MCF 10A (cell line): ENCODE results near the gene NTN1. TPM values are rescaled to one million over a fixed set of nuclear protein-coding genes. Genes with fewer than 3 reads are reported as not detected.

Source experiments
- BruUV-seq: library from RNA; stranded (reverse); fragments of 400-500 nt; replicated peaks from 2 replicates; lab custom pipeline; 2021; lab: Mats Ljungman, UMichigan
- CTCF ChIA-PET: fragments of 300-600 bp; sonication (Branson Sonifier 250); formaldehyde crosslinking; extraction: SDS; loops from one replicate; lab custom pipeline; 2021; ENCODE audit warnings: antibody characterized with exemption, inconsistent platforms; lab: Yijun Ruan, JAX
- POLR2A ChIA-PET: fragments of 300-600, 350-650 bp; sonication (Branson Sonifier 250); formaldehyde crosslinking; extraction: SDS; loops from one replicate; lab custom pipeline; 2020; ENCODE audit warnings: antibody characterized with exemption, inconsistent platforms; lab: Yijun Ruan, JAX
- DNase-seq: peaks from one replicate; pipeline ENCODE4 v3.0.0-alpha.2; 2018; ENCODE audit not compliant: unreplicated experiment
- H3K27ac Mint-ChIP-seq: one replicate; pipeline ENCODE4 v1.8.0; 2022; ENCODE audit warnings: mild to moderate bottlenecking, low read depth, mixed read lengths; ENCODE audit not compliant: unreplicated experiment
- H3K27me3 Mint-ChIP-seq: one replicate; pipeline ENCODE4 v1.8.0; 2022; ENCODE audit warnings: mixed read lengths; ENCODE audit not compliant: insufficient read depth, unreplicated experiment
- H3K36me3 Mint-ChIP-seq: one replicate; pipeline ENCODE4 v1.8.0; 2022; ENCODE audit warnings: mild to moderate bottlenecking, moderate library complexity, mixed read lengths; ENCODE audit not compliant: insufficient read depth, unreplicated experiment
- H3K4me1 Mint-ChIP-seq: one replicate; pipeline ENCODE4 v1.8.0; 2022; ENCODE audit warnings: mixed read lengths; ENCODE audit not compliant: insufficient read depth, unreplicated experiment
- H3K4me3 Mint-ChIP-seq: one replicate; pipeline ENCODE4 v1.8.0; 2022; ENCODE audit warnings: mild to moderate bottlenecking, moderate library complexity, mixed read lengths; ENCODE audit not compliant: unreplicated experiment
- H3K9me3 Mint-ChIP-seq: one replicate; pipeline ENCODE4 v1.8.0; 2022; ENCODE audit warnings: mixed read lengths; ENCODE audit not compliant: unreplicated experiment
- intact Hi-C: fragments of 100-400 bp; cut with micrococcal nuclease; formaldehyde crosslinking; loops from 2 replicates; pipeline ENCODE4 v1.14.1; 2022
- total RNA-seq: library from RNA; stranded (reverse); gene quantifications from 2 replicates; pipeline ENCODE4 v1.2.3, GENCODE V29; 2022
- TF ChIP-seq, protein P1 (sequence below): fragments of 200-600 bp; IDR thresholded peaks from one replicate; pipeline ENCODE4 v1.8.0; 2022; ENCODE audit warnings: antibody characterized with exemption, mild to moderate bottlenecking; ENCODE audit not compliant: unreplicated experiment

NTN1 gene
- total RNA-seq, 1 experiment from 2014 or later: 0.23 TPM

GRCh38 chr17:9071811-9072498 is 50.6 kb downstream of the NTN1 start:
- Mint-ChIP-seq H3K4me3 (no peak overlapping the region), H3K36me3 (no peaks in the 10 kb centered on the region), H3K27me3 (no peaks in the 10 kb centered on the region), H3K4me1 (no peaks in the 10 kb centered on the region), H3K27ac (no peak overlapping the region), H3K9me3 (peaks cover 3% of the 10 kb centered on the region)
- CTCF ChIA-PET: interaction anchor here (0.6 kb wide), 1 partner anchor 33 kb away, joined by 3 read pairs; no protein-coding TSS in a partner anchor
- DNase-seq: no peak
- TF ChIP-seq, protein P1, sequence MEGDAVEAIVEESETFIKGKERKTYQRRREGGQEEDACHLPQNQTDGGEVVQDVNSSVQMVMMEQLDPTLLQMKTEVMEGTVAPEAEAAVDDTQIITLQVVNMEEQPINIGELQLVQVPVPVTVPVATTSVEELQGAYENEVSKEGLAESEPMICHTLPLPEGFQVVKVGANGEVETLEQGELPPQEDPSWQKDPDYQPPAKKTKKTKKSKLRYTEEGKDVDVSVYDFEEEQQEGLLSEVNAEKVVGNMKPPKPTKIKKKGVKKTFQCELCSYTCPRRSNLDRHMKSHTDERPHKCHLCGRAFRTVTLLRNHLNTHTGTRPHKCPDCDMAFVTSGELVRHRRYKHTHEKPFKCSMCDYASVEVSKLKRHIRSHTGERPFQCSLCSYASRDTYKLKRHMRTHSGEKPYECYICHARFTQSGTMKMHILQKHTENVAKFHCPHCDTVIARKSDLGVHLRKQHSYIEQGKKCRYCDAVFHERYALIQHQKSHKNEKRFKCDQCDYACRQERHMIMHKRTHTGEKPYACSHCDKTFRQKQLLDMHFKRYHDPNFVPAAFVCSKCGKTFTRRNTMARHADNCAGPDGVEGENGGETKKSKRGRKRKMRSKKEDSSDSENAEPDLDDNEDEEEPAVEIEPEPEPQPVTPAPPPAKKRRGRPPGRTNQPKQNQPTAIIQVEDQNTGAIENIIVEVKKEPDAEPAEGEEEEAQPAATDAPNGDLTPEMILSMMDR: no peak
- POLR2A ChIA-PET: interaction anchor here (1.3 kb wide), 1 partner anchor 21 kb away, joined by 3 read pairs; no protein-coding TSS in a partner anchor
- BruUV-seq: no TSS peak
- intact Hi-C loops: no loop called here

DNA sequence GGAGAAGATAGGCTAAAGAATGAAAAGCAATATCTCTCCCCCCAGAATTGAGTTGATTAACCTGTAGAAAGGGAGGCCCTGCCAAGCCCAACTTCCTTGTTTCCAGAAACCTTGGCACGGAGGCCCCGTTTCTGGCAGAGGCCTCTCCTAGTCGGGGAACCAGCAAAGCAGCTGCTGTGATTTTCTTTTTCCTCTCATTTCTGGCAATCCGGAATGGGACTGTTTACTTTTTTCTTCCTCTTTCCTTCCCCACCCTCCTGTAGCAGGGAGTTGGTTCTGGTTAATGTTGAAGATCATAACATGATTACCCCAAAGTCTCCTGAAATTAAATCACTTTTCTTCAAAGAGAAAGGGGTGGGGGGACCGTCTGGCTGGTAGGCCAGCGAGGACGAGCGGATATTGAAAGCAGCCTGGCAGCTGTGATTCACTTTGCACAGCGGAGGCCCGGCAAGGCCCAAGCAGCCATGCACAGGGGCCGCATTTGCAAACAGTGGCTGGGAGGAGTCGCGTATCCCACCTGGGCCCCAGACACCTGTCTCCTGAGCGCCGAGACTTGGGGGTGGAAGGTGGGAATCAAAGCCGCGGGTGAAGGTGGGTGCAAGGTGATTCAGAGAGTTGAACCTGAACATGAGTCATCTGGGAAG is 51.5 kb downstream of the NTN1 start:
- Mint-ChIP-seq H3K4me1 (no peaks in the 10 kb centered on the region), H3K36me3 (no peaks in the 10 kb centered on the region), H3K9me3 (peaks cover 7% of the 10 kb centered on the region), H3K27me3 (no peaks in the 10 kb centered on the region), H3K27ac (no peak overlapping the region), H3K4me3 (no peak overlapping the region)
- TF ChIP-seq, protein P1: no peak
- ChIA-PET POLR2A (no interaction called here), CTCF (no interaction called here)
- no peak for DNase-seq
- intact Hi-C loops: no loop called here
- BruUV-seq: no TSS peak

- peak; percentile 29 for DNase-seq
- intact Hi-C loops: no loop called here
Measured at GRCh38 chr17:9074131-9074530, 52.8 kb downstream of the NTN1 start.

More at GRCh38 chr17:9074131-9074530, 52.8 kb downstream of the NTN1 start:
- Mint-ChIP-seq H3K4me1 (no peaks in the 10 kb centered on the region), H3K4me3 (no peak overlapping the region), H3K36me3 (no peaks in the 10 kb centered on the region), H3K27ac (no peak overlapping the region), H3K27me3 (no peaks in the 10 kb centered on the region), H3K9me3 (peaks cover 7% of the 10 kb centered on the region)
- TF ChIP-seq, protein P1: no peak
- no TSS peak for BruUV-seq
- ChIA-PET CTCF (interaction anchor here (0.6 kb wide), 1 partner anchor 10 kb away, joined by 3 read pairs; no protein-coding TSS in a partner anchor), POLR2A (no interaction called here)
